CD8-positive, alpha-beta memory T cell (primary cell): ENCODE measurements around the gene KIR3DL2. TPM values are rescaled to one million over a fixed set of nuclear protein-coding genes. Genes with fewer than 3 reads are reported as not detected.
"Not testable (repeated sequence)": the region's sequence is repeated elsewhere in the genome, so short reads cannot be mapped to it uniquely, and the experiment has no call there.

Source experiments
- CTCF ChIA-PET: fragments of 350-600 bp; sonication (Branson Sonifier 250); formaldehyde crosslinking; loops from one replicate; lab custom pipeline; 2021; ENCODE audit warnings: antibody characterized with exemption; lab: Charles Lee
- POLR2A ChIA-PET: fragments of 350-600 bp; sonication (Branson Sonifier 250); formaldehyde crosslinking; loops from one replicate; lab custom pipeline; 2021; ENCODE audit warnings: antibody characterized with exemption; lab: Charles Lee
- DNase-seq, 5 donors: peaks; one replicate each; pipeline versions ENCODE4 v3.0.0 to v3.0.0-alpha.2; 2020 to 2022; ENCODE audit warnings: mixed read lengths in 1 of 5
- H3K27ac ChIP-seq: one replicate; pipeline ENCODE4 v1.7.0; 2013; ENCODE audit warnings: low read depth, mild to moderate bottlenecking, low read length, moderate library complexity
- H3K27me3 ChIP-seq: 2 replicates; pipeline ENCODE4 v1.7.0; 2013; ENCODE audit warnings: low read length, mild to moderate bottlenecking; ENCODE audit not compliant: insufficient read depth, poor library complexity, severe bottlenecking
- H3K36me3 ChIP-seq: 2 replicates; pipeline ENCODE4 v1.7.0; 2013; ENCODE audit warnings: mild to moderate bottlenecking, low read length, moderate library complexity; ENCODE audit not compliant: insufficient read depth
- H3K4me1 ChIP-seq: 2 replicates; pipeline ENCODE4 v1.7.0; 2013; ENCODE audit warnings: mild to moderate bottlenecking, low read length, moderate library complexity; ENCODE audit not compliant: insufficient read depth
- H3K4me3 ChIP-seq: 2 replicates; pipeline ENCODE4 v1.7.0; 2013; ENCODE audit warnings: mild to moderate bottlenecking, low read length
- H3K9me3 ChIP-seq: 2 replicates; pipeline ENCODE4 v1.7.0; 2013; ENCODE audit warnings: mild to moderate bottlenecking, low read length
- H3K27ac Mint-ChIP-seq, 8 donors: one replicate each; pipeline ENCODE4 v1.8.0; 2020 to 2021; ENCODE audit warnings: mixed read lengths in 8 of 8, mild to moderate bottlenecking in 6 of 8, inconsistent platforms in 3 of 8, moderate library complexity in 3 of 8
- H3K27me3 Mint-ChIP-seq, 2 donors: one replicate each; pipeline ENCODE4 v1.8.0; 2020 to 2021; ENCODE audit warnings: mixed read lengths in 2 of 2, mild to moderate bottlenecking in 1 of 2, moderate library complexity in 1 of 2
- H3K36me3 Mint-ChIP-seq, 3 donors: one replicate each; pipeline ENCODE4 v1.8.0; 2020 to 2021; ENCODE audit warnings: mixed read lengths in 3 of 3, inconsistent platforms in 1 of 3, mild to moderate bottlenecking in 1 of 3
- H3K4me1 Mint-ChIP-seq, 3 donors: one replicate each; pipeline ENCODE4 v1.8.0; 2020 to 2021; ENCODE audit warnings: mixed read lengths in 3 of 3, inconsistent platforms in 1 of 3, mild to moderate bottlenecking in 1 of 3
- H3K4me3 Mint-ChIP-seq, 7 donors: one replicate each; pipeline ENCODE4 v1.8.0; 2020 to 2021; ENCODE audit warnings: mixed read lengths in 7 of 7, mild to moderate bottlenecking in 6 of 7, moderate library complexity in 4 of 7, inconsistent platforms in 2 of 7
- H3K9me3 Mint-ChIP-seq, 5 donors: one replicate each; pipeline ENCODE4 v1.8.0; 2020 to 2022; ENCODE audit warnings: mixed read lengths in 5 of 5, mild to moderate bottlenecking in 3 of 5, moderate library complexity in 2 of 5, inconsistent platforms in 1 of 5
- polyA plus RNA-seq: library from polyadenylated mRNA; unstranded; fragments of 300-500 nt; fragmentation: Illumina TruSeq; gene quantifications from one replicate; pipeline ENCODE4 v1.2.3, GENCODE V29; 2021
- total RNA-seq, 2 experiments: library from RNA; stranded (reverse); gene quantifications; one replicate each; pipeline ENCODE4 v1.2.3, GENCODE V29; 2021

Gene KIR3DL2
- total and polyA plus RNA-seq, 3 experiments from 2014 or later = 0.27 to 16.8 (median 0.28) TPM

- Histone ChIP-seq H3K36me3 (no peaks in the 10 kb centered on the region), H3K9me3 (no peaks in the 10 kb centered on the region), H3K27me3 (no peaks in the 10 kb centered on the region), H3K27ac (no peak overlapping the region), H3K4me3 (no peak overlapping the region), H3K4me1 (no peaks in the 10 kb centered on the region)
- ChIA-PET CTCF (no interaction called here), POLR2A (no interaction called here)
- H3K4me1 Mint-ChIP-seq = no peaks in the 10 kb centered on the region
- no peak for DNase-seq
- no peaks in the 10 kb centered on the region for H3K36me3 Mint-ChIP-seq
- H3K27me3 Mint-ChIP-seq = peaks cover 3 to 7% of the 10 kb centered on the region in 2 donors
- H3K4me3 Mint-ChIP-seq = no peak overlapping the region
- peaks cover 0 to 3% (median 1%) of the 10 kb centered on the region in 5 donors for H3K9me3 Mint-ChIP-seq
- H3K27ac Mint-ChIP-seq = peak overlapping the region in 1 of 8 donors; percentile 72
Measured at GRCh38 chr19:54817670-54818536, 32.3 kb upstream of the KIR3DL2 start.

- POLR2A ChIA-PET, H3K4me3 ChIP-seq, H3K9me3 Mint-ChIP-seq, DNase-seq, H3K4me1 Mint-ChIP-seq, H3K27ac ChIP-seq, H3K9me3 ChIP-seq, H3K4me1 ChIP-seq, H3K27ac Mint-ChIP-seq, H3K27me3 ChIP-seq, H3K4me3 Mint-ChIP-seq, H3K36me3 ChIP-seq, CTCF ChIA-PET, H3K36me3 Mint-ChIP-seq: not testable (repeated sequence)
- peaks cover 6 to 11% of the 10 kb centered on the region in 2 donors for H3K27me3 Mint-ChIP-seq
Measured at GRCh38 chr19:54824416-54824815, 25.8 kb upstream of the KIR3DL2 start.

- CTCF ChIA-PET, H3K27me3 ChIP-seq, POLR2A ChIA-PET, H3K4me3 ChIP-seq, H3K4me1 ChIP-seq, H3K4me1 Mint-ChIP-seq, H3K9me3 ChIP-seq, H3K27ac ChIP-seq, H3K9me3 Mint-ChIP-seq, H3K4me3 Mint-ChIP-seq, H3K36me3 ChIP-seq, H3K36me3 Mint-ChIP-seq, H3K27ac Mint-ChIP-seq, DNase-seq: not testable (repeated sequence)
- peaks cover 4 to 15% of the 10 kb centered on the region in 2 donors for H3K27me3 Mint-ChIP-seq
Measured at GRCh38 chr19:54825326-54825725, 24.9 kb upstream of the KIR3DL2 start.

GRCh38 chr19:54828064-54828463 is 22.2 kb upstream of the KIR3DL2 start:
- Mint-ChIP-seq H3K4me3 (peak overlapping the region in 1 of 7 donors; percentile 10), H3K27me3 (peaks cover 4 to 19% of the 10 kb centered on the region in 2 donors)
- H3K27ac ChIP-seq, H3K36me3 Mint-ChIP-seq, H3K27ac Mint-ChIP-seq, H3K4me1 Mint-ChIP-seq, H3K4me3 ChIP-seq, CTCF ChIA-PET, H3K4me1 ChIP-seq, H3K9me3 Mint-ChIP-seq, H3K36me3 ChIP-seq, H3K9me3 ChIP-seq, H3K27me3 ChIP-seq, DNase-seq, POLR2A ChIA-PET: not testable (repeated sequence)

GRCh38 chr19:54832496-54832895 is 17.7 kb upstream of the KIR3DL2 start, which contains the start of gene KIR2DS4:
Gene KIR2DS4, plus strand, starts transcription at chr19:54832676.
- Mint-ChIP-seq H3K27ac (peak within 1 kb of the TSS in 1 of 8 donors; percentile 79), H3K4me3 (peak within 1 kb of the TSS in 1 of 7 donors; percentile 60)
- H3K4me1 Mint-ChIP-seq, DNase-seq, H3K4me3 ChIP-seq, H3K9me3 Mint-ChIP-seq, H3K36me3 ChIP-seq, CTCF ChIA-PET, H3K27me3 Mint-ChIP-seq, POLR2A ChIA-PET, H3K4me1 ChIP-seq, H3K9me3 ChIP-seq, H3K27ac ChIP-seq, H3K27me3 ChIP-seq, H3K36me3 Mint-ChIP-seq: not testable (repeated sequence)

GRCh38 chr19:54835126-54835525 is 15.1 kb upstream of the KIR3DL2 start:
- H3K9me3 ChIP-seq, H3K36me3 ChIP-seq, H3K4me3 Mint-ChIP-seq, H3K36me3 Mint-ChIP-seq, H3K4me1 Mint-ChIP-seq, H3K4me1 ChIP-seq, H3K4me3 ChIP-seq, H3K27ac ChIP-seq, CTCF ChIA-PET, H3K27me3 ChIP-seq, DNase-seq, POLR2A ChIA-PET, H3K9me3 Mint-ChIP-seq, H3K27me3 Mint-ChIP-seq: not testable (repeated sequence)
- H3K27ac Mint-ChIP-seq = peak overlapping the region in 1 of 8 donors; percentile 33

GRCh38 chr19:54837522-54837921 is 12.7 kb upstream of the KIR3DL2 start:
- H3K4me1 ChIP-seq, H3K9me3 Mint-ChIP-seq, DNase-seq, H3K27me3 Mint-ChIP-seq, H3K36me3 ChIP-seq, H3K27me3 ChIP-seq, H3K27ac Mint-ChIP-seq, H3K4me1 Mint-ChIP-seq, H3K4me3 Mint-ChIP-seq, H3K27ac ChIP-seq, CTCF ChIA-PET, H3K36me3 Mint-ChIP-seq, H3K9me3 ChIP-seq, H3K4me3 ChIP-seq, POLR2A ChIA-PET: not testable (repeated sequence)

- H3K4me1 Mint-ChIP-seq, H3K27ac Mint-ChIP-seq, H3K4me3 ChIP-seq, H3K9me3 ChIP-seq, POLR2A ChIA-PET, H3K36me3 Mint-ChIP-seq, H3K27ac ChIP-seq, H3K4me3 Mint-ChIP-seq, DNase-seq, CTCF ChIA-PET, H3K27me3 ChIP-seq, H3K4me1 ChIP-seq, H3K9me3 Mint-ChIP-seq, H3K36me3 ChIP-seq: not testable (repeated sequence)
- H3K27me3 Mint-ChIP-seq = peaks cover 12 to 14% of the 10 kb centered on the region in 2 donors
Measured at GRCh38 chr19:54843171-54843570, 7.1 kb upstream of the KIR3DL2 start.
